K562 (cell line): Measurements from ENCODE around the gene CNKSR1. TPM values are rescaled to one million over a fixed set of nuclear protein-coding genes. Genes with fewer than 3 reads are reported as not detected.

Source experiments
- KLF13 ChIP-seq: fragments of 450-650 bp; IDR thresholded peaks from 2 replicates; pipeline ENCODE4 v1.6.1; 2016; ENCODE audit warnings: missing genetic modification characterization, low read depth, mild to moderate bottlenecking, missing compliant biosample characterization, moderate library complexity, borderline replicate concordance
- YY1 ChIP-seq, 3 experiments: IDR thresholded peaks; 2 replicates each; pipeline ENCODE4 v1.6.1; 2011; ENCODE audit warnings: low read length in 2 of 3, mild to moderate bottlenecking in 2 of 3, moderate library complexity in 2 of 3, borderline replicate concordance in 1 of 3, control low read depth in 1 of 3, low read depth in 1 of 3; ENCODE audit not compliant: insufficient read depth in 3 of 3, insufficient replicate concordance in 2 of 3, control insufficient read depth in 1 of 3, insufficient read length in 1 of 3; ENCODE audit errors: extremely low read depth in 1 of 3
- ZBTB1 ChIP-seq: sonication (generic); formaldehyde crosslinking; IDR thresholded peaks from 2 replicates; pipeline ENCODE4 v1.8.1; 2023; ENCODE audit warnings: missing genetic modification reagents, low read depth, mild to moderate bottlenecking, borderline replicate concordance
- polyA plus RNA-seq, 8 experiments: library from polyadenylated mRNA; depleted of rRNA in 4 of 8; stranded (reverse) in 5 of 8; unstranded in 3 of 8; fragments of >200 nt; fragmentation: Nextera tagmentation in 2 of 8; fragmentation: Illumina TruSeq in 1 of 8; extraction: Ambion mirVana in 2 of 8; extraction: Trizol in 1 of 8; gene quantifications; 2 replicates each; pipeline versions ENCODE4 v1.2.1 to v1.2.3, GENCODE V29; 2011 to 2014; ENCODE audit warnings: inconsistent platforms in 1 of 8, missing spikeins in 1 of 8
- total RNA-seq, 7 experiments: library from RNA; depleted of rRNA in 6 of 7; stranded (reverse); fragments of >200 nt in 6 of 7; fragmentation: Illumina TruSeq in 2 of 7; extraction: Trizol in 2 of 7; gene quantifications; 2 replicates each; pipeline versions ENCODE4 v1.2.1 to v1.2.3, GENCODE V29; 2011 to 2021; ENCODE audit warnings: low replicate concordance in 1 of 7
- TF ChIP-seq, protein P1 (sequence below): sonication (generic); formaldehyde crosslinking; IDR thresholded peaks from 2 replicates; pipeline ENCODE4 v1.8.0; 2022; ENCODE audit warnings: mild to moderate bottlenecking, missing genetic modification reagents
- TF ChIP-seq, protein P2 (sequence below): IDR thresholded peaks from 2 replicates; pipeline ENCODE4 v1.6.1; 2011; ENCODE audit warnings: borderline replicate concordance, low read depth, mild to moderate bottlenecking, moderate library complexity, low read length; ENCODE audit not compliant: insufficient read depth, poor library complexity, severe bottlenecking

Gene CNKSR1
- total and polyA plus RNA-seq, 9 of the 15 experiments (the other 6 are each of a cell fraction or from before 2014, with no cell fraction given): 0.03 to 2.8 (median 1.1) TPM

DNA sequence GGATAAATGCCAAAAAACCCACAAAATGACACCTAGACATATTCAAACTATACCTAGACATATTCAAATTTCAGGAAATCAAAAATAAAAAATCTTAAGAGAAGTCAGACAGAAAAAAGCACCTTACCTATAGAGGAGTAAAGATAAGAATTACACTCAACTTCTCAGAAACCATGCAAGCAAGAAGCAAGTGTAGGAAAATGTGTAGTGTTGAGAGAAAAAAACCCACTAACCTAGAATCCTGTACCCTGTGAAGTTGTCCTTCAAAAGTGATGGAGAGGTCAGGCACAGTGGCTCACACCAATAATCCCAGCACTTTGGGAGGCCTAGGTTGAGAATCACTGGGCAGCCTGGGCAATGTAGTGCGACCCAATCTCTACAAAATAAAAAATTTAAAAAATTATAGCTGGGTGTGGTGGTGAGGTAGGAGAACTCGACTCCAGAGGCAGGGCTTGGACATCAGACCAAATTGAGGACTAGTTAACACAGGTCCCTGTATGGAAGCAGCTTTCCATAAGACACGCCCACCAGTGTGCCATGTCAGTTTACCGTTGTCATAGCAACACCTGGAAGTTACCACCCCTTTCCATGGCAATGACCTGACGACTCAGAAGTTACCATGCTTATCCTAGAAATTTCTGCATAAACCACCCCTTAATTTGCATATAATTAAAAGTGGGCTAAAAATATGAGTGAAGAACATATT, 45.0 kb upstream of the CNKSR1 start (continued):
- TF ChIP-seq, protein P1, sequence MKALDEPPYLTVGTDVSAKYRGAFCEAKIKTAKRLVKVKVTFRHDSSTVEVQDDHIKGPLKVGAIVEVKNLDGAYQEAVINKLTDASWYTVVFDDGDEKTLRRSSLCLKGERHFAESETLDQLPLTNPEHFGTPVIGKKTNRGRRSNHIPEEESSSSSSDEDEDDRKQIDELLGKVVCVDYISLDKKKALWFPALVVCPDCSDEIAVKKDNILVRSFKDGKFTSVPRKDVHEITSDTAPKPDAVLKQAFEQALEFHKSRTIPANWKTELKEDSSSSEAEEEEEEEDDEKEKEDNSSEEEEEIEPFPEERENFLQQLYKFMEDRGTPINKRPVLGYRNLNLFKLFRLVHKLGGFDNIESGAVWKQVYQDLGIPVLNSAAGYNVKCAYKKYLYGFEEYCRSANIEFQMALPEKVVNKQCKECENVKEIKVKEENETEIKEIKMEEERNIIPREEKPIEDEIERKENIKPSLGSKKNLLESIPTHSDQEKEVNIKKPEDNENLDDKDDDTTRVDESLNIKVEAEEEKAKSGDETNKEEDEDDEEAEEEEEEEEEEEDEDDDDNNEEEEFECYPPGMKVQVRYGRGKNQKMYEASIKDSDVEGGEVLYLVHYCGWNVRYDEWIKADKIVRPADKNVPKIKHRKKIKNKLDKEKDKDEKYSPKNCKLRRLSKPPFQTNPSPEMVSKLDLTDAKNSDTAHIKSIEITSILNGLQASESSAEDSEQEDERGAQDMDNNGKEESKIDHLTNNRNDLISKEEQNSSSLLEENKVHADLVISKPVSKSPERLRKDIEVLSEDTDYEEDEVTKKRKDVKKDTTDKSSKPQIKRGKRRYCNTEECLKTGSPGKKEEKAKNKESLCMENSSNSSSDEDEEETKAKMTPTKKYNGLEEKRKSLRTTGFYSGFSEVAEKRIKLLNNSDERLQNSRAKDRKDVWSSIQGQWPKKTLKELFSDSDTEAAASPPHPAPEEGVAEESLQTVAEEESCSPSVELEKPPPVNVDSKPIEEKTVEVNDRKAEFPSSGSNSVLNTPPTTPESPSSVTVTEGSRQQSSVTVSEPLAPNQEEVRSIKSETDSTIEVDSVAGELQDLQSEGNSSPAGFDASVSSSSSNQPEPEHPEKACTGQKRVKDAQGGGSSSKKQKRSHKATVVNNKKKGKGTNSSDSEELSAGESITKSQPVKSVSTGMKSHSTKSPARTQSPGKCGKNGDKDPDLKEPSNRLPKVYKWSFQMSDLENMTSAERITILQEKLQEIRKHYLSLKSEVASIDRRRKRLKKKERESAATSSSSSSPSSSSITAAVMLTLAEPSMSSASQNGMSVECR (CRISPR knock-in tag): no peak
- TF ChIP-seq ZBTB1 (CRISPR knock-in tag): no peak
- TF ChIP-seq, protein P2, sequence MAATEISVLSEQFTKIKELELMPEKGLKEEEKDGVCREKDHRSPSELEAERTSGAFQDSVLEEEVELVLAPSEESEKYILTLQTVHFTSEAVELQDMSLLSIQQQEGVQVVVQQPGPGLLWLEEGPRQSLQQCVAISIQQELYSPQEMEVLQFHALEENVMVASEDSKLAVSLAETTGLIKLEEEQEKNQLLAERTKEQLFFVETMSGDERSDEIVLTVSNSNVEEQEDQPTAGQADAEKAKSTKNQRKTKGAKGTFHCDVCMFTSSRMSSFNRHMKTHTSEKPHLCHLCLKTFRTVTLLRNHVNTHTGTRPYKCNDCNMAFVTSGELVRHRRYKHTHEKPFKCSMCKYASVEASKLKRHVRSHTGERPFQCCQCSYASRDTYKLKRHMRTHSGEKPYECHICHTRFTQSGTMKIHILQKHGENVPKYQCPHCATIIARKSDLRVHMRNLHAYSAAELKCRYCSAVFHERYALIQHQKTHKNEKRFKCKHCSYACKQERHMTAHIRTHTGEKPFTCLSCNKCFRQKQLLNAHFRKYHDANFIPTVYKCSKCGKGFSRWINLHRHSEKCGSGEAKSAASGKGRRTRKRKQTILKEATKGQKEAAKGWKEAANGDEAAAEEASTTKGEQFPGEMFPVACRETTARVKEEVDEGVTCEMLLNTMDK: no peak
- peak in 1 of 3 experiments; percentile 7 for TF ChIP-seq YY1 (IDR thresholded peaks at IDR 0.05; ENCODE audit: borderline replicate concordance in 1 of 3, control insufficient read depth in 1 of 3, extremely low read depth in 1 of 3, insufficient read depth in 3 of 3, insufficient read length in 1 of 3, insufficient replicate concordance in 2 of 3, low read depth in 1 of 3, low read length in 2 of 3)
- 0 out of 2 replicates have a peak, but pooled peaks have one; percentile 58 for TF ChIP-seq KLF13 (tag)
